Kidney (tissue), 14 donors: ENCODE measurements around the gene SLC37A2. TPM values are rescaled to one million over a fixed set of nuclear protein-coding genes. Genes with fewer than 3 reads are reported as not detected.

Experiments
- DNase-seq, 5 donors: peaks; one replicate each; pipeline ENCODE4 v3.0.0-alpha.2; 2013 to 2020
- FAIRE-seq: peaks from 2 replicates; lab custom pipeline; 2012; peaks lifted over from hg19 to GRCh38; lab: Jason Lieb, UNC
- H3K27ac ChIP-seq, 2 donors: one replicate each; pipeline ENCODE4 v1.7.0; 2013; ENCODE audit warnings: low read depth in 2 of 2, low read length in 2 of 2, inconsistent platforms in 1 of 2
- H3K27me3 ChIP-seq: one replicate; pipeline ENCODE4 v1.7.1; 2013; ENCODE audit warnings: low read length, inconsistent platforms; ENCODE audit not compliant: control insufficient read depth, insufficient read depth
- H3K36me3 ChIP-seq, 3 donors: one replicate each; pipeline versions ENCODE4 v1.7.0 to v1.7.1; 2013; ENCODE audit warnings: low read length in 3 of 3, control low read depth in 1 of 3, inconsistent platforms in 1 of 3; ENCODE audit not compliant: insufficient read depth in 3 of 3, control insufficient read depth in 2 of 3
- H3K4me1 ChIP-seq, 3 donors: one replicate each; pipeline versions ENCODE4 v1.7.0 to v1.7.1; 2013; ENCODE audit warnings: low read length in 3 of 3, inconsistent platforms in 1 of 3, low read depth in 1 of 3; ENCODE audit not compliant: control insufficient read depth in 2 of 3, insufficient read depth in 2 of 3
- H3K4me3 ChIP-seq, 3 donors: one replicate each; pipeline versions ENCODE4 v1.7.0 to v1.8.1; 2013; ENCODE audit warnings: low read length in 3 of 3, control low read depth in 1 of 3, inconsistent platforms in 1 of 3
- H3K9ac ChIP-seq, 3 donors: one replicate each; pipeline versions ENCODE4 v1.7.0 to v1.7.1; 2013; ENCODE audit warnings: low read length in 3 of 3, control low read depth in 1 of 3, inconsistent platforms in 1 of 3
- H3K9me3 ChIP-seq, 3 donors: one replicate each; pipeline versions ENCODE4 v1.7.0 to v1.7.1; 2013; ENCODE audit warnings: low read length in 3 of 3, control low read depth in 1 of 3, inconsistent platforms in 1 of 3; ENCODE audit not compliant: control insufficient read depth in 2 of 3, insufficient read depth in 1 of 3
- CTCF ChIP-seq: IDR thresholded peaks from 3 replicates; pipeline ENCODE4 v1.5.1; 2012; ENCODE audit warnings: mild to moderate bottlenecking, moderate library complexity, borderline replicate concordance; ENCODE audit not compliant: insufficient read depth; ENCODE audit errors: extremely low read depth
- intact Hi-C: fragments of 100-400 bp; cut with DNase I; formaldehyde crosslinking; loops from one replicate; pipeline ENCODE4 v1.11.1; 2022
- polyA plus RNA-seq: library from polyadenylated mRNA; stranded (reverse); fragments of 350-450 nt; fragmentation: Illumina TruSeq; extraction: RNeasy Lipid Tissue Mini Kit (QIAGEN cat#74804); gene quantifications from one replicate; pipeline ENCODE4 v1.2.3, GENCODE V29; 2014; ENCODE audit warnings: low read depth, low replicate concordance; ENCODE audit not compliant: insufficient read depth
- total RNA-seq: library from RNA; stranded (reverse); fragmentation: NEBNext Ultra II Directional; extraction: Animal tissue kit (Norgen Biotek cat#: 25700); gene quantifications from one replicate; pipeline ENCODE4 v1.2.1, GENCODE V29; 2021
- donor health status: control.
- donor health status: control.
- donor health status: control.
- donor health status: control.
- donor health status: control.
- donor health status: DM: yes; HTN: yes; CAD: no.
- donor health status: Normal renal cell carcinoma (clear cell type).

The SLC37A2 gene
- total and polyA plus RNA-seq, 2 donors from 2014 or later: 0.82 to 6.1 TPM

GRCh38 chr11:125117429-125117828 is 54.3 kb downstream of the SLC37A2 start:
- Histone ChIP-seq H3K27ac (no peak overlapping the region), H3K27me3 (no peaks in the 10 kb centered on the region), H3K4me1 (no peaks in the 10 kb centered on the region), H3K4me3 (no peak overlapping the region), H3K9ac (no peak overlapping the region), H3K9me3 (no peaks in the 10 kb centered on the region), H3K36me3 (no peaks in the 10 kb centered on the region)
- DNase-seq (peak in 1 of 5 donors; percentile 44), FAIRE-seq (no peak)
- no peak for TF ChIP-seq CTCF
- intact Hi-C loops: no loop called here

GRCh38 chr11:125123194-125123946 is 60.3 kb downstream of the SLC37A2 start:
- no peak for FAIRE-seq
- TF ChIP-seq CTCF: no peak
- Histone ChIP-seq H3K9ac (no peak overlapping the region), H3K36me3 (no peaks in the 10 kb centered on the region), H3K9me3 (no peaks in the 10 kb centered on the region), H3K27me3 (no peaks in the 10 kb centered on the region), H3K4me1 (peaks cover 0 to 2% (median 0%) of the 10 kb centered on the region in 3 donors), H3K27ac (no peak overlapping the region), H3K4me3 (peak overlapping the region in 1 of 3 donors; percentile 11)
- intact Hi-C loops: no loop called here
- DNase-seq: peak in 1 of 5 donors; percentile 5

GRCh38 chr11:125123947-125124617 is 61.0 kb downstream of the SLC37A2 start:
- peak; percentile 36 for TF ChIP-seq CTCF
- Histone ChIP-seq H3K4me3 (peak overlapping the region in 2 of 3 donors; percentile 5 to 11), H3K9ac (no peak overlapping the region), H3K27ac (no peak overlapping the region), H3K9me3 (no peaks in the 10 kb centered on the region), H3K27me3 (no peaks in the 10 kb centered on the region), H3K4me1 (peaks cover 0 to 2% (median 0%) of the 10 kb centered on the region in 3 donors), H3K36me3 (no peaks in the 10 kb centered on the region)
- intact Hi-C loops: no loop called here
- DNase-seq (peak in 4 of 5 donors; percentile 44 to 77 (median 62)), FAIRE-seq (no peak)
